Fibroblast of skin of scalp (primary cell): ENCODE results near the gene FAM177B.
"Not testable (repeated sequence)": the region's sequence is repeated elsewhere in the genome, so short reads cannot be mapped to it uniquely, and the experiment has no call there.

Source experiments
- DNase-seq: peaks from one replicate; pipeline ENCODE4 v3.0.0-alpha.2; 2013

Gene FAM177B

DNA sequence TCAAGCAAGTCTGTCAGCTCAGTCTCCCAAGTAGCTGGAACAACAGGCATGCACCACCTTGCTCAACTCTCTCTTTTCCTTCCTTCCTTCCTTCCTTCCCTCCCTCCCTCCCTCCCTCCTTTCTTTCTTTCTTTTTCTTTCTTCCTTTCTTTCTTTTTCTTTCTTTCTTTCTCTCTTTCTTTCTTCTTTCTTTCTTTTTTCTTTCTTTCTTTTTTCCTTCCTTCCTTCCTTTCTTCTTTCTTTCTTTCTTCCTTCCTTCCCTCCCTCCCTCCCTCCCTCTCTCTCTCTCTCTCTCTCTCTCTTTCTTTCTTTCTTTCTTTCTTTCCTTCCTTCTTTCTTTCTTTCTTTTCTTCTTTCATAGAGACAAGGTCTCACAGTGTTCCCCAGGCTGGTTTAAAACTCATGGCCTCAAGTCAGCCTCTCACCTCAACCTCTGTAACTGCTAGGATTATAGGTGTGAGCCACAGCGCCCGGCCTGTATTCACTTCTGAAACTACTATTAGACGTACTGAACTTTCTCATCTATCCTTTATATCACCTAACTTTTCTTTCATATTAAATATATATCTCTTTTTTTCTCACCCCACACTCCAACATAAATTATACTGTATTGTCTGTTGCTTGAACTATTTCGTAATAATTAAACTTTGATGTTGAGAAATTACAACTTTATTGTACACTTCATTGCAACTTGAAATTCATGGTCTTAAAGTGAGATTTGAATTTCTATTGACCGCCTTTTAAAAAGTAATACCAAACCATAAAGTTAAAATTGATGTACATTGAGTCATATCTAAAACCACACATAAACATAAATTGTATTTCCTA is 4.8 kb downstream of the FAM177B start:
- not testable (repeated sequence) for DNase-seq

- peak; percentile 6 for DNase-seq
Observed at GRCh38 chr1:222749927-222750326, 12.9 kb downstream of the FAM177B start.

- DNase-seq = no peak
Observed at GRCh38 chr1:222750651-222751050, 13.6 kb downstream of the FAM177B start.

DNA sequence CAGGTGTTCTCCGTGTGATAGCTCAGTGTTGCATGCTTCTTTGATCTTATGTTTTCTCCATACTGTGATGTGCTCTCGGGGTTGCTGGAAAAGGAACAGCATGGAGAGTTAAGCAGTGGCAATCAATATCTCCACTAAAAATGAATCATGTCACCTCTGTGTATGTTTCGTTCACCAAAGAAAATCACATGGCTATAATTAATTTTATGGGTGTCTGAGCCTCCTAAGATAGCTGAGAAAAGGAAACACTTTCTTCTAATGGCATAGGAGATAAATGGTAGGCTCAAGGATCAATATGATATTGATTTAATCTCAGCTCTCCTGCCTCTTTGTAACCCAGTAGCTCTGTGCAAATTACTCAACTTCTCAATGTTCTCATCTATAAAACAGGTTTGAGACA is 14.3 kb downstream of the FAM177B start:
- no peak for DNase-seq

GRCh38 chr1:222754366-222755139 is 17.6 kb downstream of the FAM177B start:
- peak; percentile 88 for DNase-seq

DNA sequence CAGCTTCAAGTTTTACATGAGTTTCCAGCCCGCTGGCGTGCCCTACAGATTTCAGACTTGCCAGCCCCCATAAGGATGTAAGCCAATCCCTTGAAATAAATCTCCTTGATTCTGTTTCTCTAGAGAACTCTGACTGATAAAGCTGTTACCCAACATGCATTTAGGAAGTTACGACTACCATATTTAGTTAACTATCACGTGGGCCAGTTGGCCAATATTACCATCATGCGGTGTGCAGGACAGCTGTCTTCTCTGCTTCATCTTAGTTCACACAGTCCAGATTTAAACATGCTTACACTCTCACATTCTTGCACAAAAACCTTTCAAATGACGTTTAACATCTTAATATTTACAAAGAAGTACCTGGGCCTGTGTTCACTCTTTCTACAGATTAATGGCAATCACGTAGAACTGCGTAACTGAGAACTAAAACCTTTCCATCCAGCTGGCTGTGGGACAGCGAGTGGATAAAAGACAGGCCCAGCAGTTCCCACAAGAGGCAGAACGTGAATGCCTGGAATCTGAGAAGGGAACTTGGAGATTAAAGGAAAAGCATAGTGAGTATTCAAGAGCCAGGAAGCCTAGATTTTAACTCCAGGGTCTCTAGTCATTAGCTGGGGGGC is 20.8 kb downstream of the FAM177B start:
- no peak for DNase-seq

DNA sequence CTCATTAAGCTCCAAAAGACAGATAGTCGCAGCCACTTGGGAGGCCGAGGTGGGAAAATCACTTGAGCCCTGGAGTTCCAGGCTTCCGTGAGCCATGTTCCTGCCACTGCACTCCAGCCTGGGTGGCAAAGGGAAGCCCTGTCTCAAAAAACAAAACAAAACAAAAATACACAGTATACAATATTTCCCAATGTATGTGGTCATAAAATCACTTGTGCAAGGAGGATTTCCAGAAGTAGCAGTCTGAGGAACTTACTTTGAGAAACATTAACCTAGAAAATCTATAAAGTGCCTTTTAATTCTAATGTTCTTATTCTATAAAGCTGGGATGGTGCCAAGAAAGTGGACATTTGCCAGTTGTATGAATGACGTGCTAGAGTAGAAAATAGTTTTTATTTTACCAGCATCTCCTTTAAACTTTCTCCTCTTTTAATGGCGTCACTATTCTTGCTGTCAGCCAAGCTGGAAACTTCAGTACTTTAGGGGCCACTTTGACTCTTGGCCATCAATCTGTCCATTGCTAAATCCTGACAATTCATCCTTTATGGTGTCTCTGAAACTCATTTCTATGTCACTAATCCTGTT is 22.5 kb downstream of the FAM177B start:
- no peak for DNase-seq

DNA sequence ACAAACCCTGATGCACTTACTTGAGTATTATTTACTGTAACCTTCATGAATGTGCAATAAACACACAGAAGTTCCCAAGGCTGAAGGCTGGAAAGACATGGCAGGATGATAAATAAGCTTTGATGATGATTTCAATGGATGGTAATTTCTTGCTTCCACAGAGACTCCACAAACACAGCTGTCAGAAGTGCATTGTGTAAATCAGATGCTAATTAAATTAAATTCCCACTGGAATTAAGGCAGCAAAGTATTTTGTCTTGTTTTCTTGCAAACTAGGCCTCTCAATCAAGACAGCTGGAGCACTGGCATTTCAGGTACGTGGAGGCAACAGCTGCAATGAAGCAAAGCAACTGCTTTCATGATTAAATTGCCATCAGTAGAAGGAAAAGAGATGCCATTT is 24.1 kb downstream of the FAM177B start:
- no peak for DNase-seq

GRCh38 chr1:222762178-222762577 is 25.2 kb downstream of the FAM177B start:
- DNase-seq = not testable (repeated sequence)

DNA sequence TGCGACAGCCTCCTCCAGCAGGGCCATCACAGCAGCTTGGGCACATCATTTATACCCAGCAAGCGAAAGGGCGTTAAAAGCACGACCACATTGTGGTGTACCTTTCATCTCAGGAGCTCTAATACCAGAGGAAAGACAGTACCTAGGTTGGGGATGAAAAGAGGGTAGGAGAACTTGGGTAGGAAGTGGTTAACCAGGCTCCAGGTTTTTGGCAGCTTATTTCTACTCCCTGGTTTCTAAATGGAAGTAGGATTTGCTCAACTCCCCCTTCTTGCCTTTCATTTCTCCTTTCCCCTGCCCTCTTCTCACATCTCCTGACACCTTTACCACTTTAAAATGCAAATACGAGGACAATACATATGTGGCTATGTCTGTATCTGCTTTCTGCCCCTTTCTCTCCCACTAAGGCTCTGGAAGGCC is 30.2 kb downstream of the FAM177B start:
- DNase-seq = no peak

DNA sequence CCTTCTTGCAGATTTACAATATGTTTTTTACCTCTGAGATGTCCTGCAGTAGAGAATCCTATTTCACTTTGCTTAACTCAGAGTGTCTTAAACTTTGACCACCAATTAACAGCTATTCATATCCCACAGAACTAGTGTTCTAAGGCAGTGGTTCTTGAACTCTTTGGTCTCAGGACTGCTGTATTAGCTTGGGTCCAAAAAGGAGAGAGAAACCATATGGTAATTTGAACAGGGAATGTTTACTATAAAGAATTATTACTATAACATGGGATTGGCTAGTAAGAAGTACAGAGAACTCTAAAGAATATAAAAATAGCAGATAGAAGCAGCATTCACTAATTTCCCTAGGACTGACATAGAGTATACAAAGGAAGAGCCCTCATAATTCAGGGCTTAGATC is 31.6 kb downstream of the FAM177B start:
- no peak for DNase-seq

- no peak for DNase-seq
Observed at GRCh38 chr1:222769181-222769580, 32.2 kb downstream of the FAM177B start.

DNA sequence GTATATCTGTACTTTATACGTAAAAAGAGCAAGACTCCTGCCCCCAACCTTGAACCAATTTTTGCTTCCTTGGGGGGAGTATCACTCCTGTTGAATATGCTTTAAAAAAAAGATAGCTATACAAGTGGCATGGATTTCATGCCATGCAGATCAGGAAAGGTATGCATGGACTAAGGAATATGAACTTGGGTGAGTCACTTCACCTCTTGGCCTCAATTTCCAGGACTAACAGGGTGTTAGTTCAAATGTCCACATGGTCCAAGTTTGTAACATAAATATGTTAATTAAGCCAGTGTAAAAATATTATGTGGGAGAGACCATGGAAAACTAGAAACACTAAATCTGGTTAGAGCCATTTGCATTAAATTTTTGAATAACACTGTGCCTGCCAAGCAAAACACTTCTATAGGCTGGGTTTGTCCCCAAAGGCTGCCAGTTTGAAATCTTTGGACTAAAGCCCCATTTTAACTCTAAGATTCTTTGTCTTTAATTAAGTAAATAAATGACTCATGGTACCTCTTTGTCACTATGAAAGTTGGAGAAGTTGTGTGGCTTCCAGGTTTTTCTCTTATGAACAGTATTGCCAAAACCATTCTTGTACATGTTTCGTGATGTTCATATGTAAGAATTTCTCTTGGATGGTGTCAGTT is 33.1 kb downstream of the FAM177B start:
- DNase-seq = peak; percentile 14

DNA sequence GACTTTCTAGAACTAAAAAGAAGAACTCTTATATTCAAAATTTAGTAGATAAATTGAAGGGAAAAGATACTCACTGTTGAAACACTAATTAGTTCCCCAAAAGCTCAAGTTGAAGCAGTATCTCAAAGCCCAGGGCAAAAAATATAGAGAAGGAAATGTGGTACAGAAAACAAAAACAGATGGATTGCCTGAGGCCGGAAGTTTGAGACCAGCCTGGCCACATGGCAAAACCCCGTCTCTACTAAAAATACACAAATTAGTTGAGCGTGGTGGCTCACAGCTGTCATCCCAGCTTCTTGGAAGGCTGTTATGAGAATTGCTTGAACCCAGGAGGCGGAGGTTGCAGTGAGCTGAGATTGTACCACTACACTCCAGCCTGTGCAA is 36.0 kb downstream of the FAM177B start:
- no peak for DNase-seq

DNA sequence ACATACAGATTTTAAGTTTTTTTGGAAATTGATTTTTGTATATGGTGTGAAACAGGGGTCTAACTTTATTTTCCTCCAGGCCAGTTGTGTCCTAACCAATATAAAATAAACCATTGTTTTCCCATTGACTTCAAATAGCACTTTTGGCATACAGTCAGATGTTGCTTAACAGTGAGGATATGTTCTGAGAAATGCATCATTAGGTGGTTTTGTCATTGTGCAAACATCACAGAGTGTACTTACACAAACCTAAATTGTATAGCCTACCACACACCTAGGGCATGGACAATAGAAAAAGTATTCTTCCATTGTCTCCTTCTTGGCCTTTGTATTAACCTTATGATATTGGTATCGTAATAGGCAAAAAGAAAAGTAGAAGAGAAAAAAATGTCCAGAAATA is 40.5 kb downstream of the FAM177B start:
- no peak for DNase-seq

DNA sequence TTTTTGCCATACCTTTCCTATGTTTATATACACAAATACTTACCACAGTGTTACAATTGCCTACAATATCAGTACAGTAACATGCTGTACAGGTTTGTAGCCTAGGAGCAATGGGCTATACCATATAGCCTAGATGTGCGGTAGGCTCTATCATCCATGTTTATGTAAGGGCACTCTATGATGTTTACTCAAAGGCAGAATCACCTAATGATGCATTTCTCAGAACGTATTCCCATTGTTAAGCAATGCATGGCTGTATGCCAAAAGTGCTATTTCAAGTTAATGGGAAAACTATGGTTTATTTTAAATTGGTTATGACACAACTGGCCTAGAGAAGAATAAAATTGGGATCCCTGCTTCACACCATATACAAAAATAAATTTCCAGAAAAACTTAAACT is 41.0 kb downstream of the FAM177B start:
- DNase-seq = no peak

GRCh38 chr1:222781251-222781650 is 44.2 kb downstream of the FAM177B start:
- DNase-seq = no peak

DNA sequence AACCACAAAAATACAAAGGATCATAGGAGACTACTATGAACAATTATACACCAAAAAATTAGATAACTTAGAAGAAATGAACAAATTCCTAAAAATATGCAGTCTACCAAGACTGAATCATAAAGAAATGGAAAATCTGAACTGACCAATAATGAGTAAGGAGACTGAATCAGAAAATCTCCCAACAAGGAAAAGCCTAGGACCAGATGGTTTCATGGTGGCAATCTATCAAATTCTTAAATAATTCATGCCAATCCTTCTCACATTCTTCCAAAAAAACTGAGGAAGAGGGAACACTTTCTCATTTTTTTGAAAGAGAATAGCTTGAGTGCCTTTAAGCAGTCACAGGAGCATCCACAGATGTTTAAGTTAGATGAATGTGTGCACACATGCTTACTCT is 46.0 kb downstream of the FAM177B start:
- DNase-seq = no peak

GRCh38 chr1:222784371-222784770 is 47.4 kb downstream of the FAM177B start:
- no peak for DNase-seq

GRCh38 chr1:222784916-222785315 is 47.9 kb downstream of the FAM177B start:
- no peak for DNase-seq

- no peak for DNase-seq
Observed at GRCh38 chr1:222785529-222785928, 48.5 kb downstream of the FAM177B start.

DNA sequence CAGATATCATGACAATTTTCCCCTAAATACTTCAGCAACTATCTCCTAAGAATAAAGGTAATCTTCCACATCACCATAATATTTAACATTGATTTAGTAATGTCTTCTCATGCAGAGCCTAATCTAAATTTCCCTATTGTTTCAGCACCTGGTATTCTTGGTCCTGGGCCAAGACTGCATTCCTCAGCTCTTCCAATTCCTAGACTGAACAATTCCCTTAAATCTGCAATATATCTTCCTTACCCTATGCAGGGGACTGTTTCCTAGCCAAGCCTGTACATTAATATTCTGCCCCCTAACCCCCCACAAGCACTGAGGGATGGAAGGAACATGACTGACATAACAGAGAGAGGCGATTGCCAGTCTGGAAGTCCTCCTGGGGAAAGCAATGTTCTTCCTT is 49.1 kb downstream of the FAM177B start:
- no peak for DNase-seq

- DNase-seq = no peak
Observed at GRCh38 chr1:222787729-222788128, 50.7 kb downstream of the FAM177B start.
